ENCODE measurements around the gene TMSB4X. TPM values are rescaled to one million over a fixed set of nuclear protein-coding genes. Genes with fewer than 3 reads are reported as not detected.
"Not testable (repeated sequence)": the region's sequence is repeated elsewhere in the genome, so short reads cannot be mapped to it uniquely, and the experiment has no call there.

The TMSB4X gene
- total RNA-seq, 1 experiment from 2014 or later, result 5,809 TPM

DNA sequence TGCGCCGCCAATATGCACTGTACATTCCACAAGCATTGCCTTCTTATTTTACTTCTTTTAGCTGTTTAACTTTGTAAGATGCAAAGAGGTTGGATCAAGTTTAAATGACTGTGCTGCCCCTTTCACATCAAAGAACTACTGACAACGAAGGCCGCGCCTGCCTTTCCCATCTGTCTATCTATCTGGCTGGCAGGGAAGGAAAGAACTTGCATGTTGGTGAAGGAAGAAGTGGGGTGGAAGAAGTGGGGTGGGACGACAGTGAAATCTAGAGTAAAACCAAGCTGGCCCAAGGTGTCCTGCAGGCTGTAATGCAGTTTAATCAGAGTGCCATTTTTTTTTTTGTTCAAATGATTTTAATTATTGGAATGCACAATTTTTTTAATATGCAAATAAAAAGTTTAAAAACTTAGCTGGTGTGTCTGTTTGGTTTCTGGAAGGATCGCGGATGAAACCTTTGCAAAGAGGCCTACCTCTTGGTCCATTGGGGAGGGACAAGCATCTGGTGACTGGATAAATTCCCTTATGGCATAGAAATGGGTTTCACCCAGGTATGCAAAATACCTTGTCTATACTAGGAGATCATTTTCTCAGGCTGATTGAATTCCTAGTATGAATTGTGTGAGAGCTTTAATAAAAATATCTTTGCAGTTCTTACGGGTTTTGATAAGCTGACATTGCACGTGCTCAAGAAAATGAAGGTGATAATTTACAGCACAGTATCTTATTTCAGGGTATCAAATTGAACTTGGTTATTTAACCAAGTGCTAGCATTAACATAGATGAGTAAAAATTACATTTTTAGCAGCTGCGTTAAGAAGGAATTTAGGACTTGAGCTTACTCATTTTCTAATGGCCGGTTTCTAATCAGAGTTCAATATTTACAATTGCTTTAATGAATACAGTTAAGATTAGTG lies 2.2 kb downstream of the TMSB4X start:
- peak; percentile 32 for DNase-seq (ENCODE audit: low read depth)

GRCh38 chrX:12977761-12978204 lies 2.9 kb downstream of the TMSB4X start:
- no peak for DNase-seq (ENCODE audit: low read depth)

DNA sequence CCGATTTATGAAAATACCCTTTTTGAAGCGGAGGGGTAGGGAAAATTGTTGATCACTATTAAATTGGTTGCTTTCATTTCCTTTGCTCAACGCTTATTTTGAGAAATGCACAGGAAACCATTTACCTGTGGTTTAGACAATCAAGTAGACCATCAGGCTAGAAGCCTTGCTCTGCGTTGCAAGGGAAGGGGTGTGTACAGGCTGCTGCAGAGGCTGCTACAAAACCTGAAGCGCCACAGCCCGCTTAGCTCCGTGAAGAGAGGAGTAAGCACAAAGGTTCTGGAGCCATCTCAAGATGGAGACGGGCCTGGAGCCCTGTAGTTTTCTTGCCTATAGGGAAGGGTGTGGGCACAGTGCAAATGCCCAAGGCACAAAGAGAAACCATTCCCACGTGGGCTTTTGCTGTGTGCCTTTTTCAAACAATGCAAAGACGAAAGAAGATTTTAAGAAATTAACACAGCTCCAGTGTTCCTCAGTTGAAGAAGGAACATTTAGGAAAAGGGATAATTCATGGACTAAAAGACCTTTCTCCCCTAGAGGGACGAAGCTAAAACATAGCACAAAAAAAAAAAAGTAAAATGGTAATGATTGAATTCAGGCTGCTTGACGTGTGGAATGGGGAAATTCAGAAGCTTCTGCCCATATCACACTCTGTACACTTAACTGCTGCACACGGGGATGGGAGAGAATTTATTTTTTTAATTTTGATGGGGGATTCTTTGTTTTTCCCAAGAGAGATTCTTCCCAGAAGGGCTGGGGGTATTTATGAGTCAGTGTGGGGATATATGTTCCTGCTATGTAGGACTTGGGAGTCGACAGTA lies 3.5 kb downstream of the TMSB4X start:
- DNase-seq (ENCODE audit: low read depth), result peak; percentile 86

DNA sequence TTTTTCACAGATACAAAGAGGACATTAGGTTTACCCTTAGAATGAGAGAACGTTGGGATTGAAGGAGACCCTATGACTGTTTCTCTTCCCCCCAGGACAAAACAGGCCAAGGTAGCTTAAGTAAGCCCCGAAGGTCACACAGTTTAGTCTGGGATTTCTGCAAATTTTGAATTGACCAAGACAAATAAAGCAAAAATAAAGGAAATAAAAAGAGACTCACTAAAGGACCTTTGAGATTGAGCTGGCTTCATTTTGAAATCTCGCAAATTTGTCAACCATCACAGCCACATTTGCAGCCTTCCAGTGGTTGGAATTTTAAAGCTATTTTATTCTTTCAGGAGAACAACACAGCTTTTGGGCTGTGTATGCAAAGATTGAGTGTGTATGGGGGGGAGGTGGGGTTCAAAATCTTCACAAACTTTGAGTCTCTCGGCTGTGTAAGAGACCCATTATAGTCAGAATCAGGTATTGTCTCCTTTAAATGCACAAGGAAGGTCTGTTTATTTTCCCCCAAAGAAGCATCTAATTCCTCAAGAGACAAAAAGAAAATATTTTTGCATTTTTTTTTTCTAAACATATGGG lies 4.2 kb downstream of the TMSB4X start:
- DNase-seq (ENCODE audit: low read depth), result no peak

DNA sequence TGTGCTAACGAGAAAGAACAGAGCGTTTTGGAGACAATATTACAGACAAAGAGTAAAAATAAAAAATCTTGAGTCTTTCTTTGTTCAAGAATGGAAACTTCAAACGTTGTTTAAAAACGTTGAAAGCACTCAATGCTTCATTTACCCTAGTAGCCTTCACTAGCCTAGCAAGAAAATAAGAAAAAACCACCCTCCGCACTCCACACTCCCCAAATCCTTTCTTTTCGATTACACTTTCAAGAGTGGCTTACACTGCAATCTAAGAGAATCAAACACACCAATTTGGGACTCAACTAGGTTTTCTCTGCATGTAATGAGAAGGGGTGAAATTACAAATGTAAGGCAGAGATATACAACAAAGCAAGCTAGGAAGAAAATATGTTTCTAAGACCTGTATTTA lies 4.7 kb downstream of the TMSB4X start:
- no peak for DNase-seq (ENCODE audit: low read depth)

- DNase-seq (ENCODE audit: low read depth), result not testable (repeated sequence)
Measured at GRCh38 chrX:12980039-12980438, 5.1 kb downstream of the TMSB4X start.

- DNase-seq (ENCODE audit: low read depth), result no peak
Measured at GRCh38 chrX:12981880-12982279, 7.0 kb downstream of the TMSB4X start.

GRCh38 chrX:12984603-12985319 lies 9.9 kb downstream of the TMSB4X start:
- DNase-seq (ENCODE audit: low read depth), result peak; percentile 79

GRCh38 chrX:12985331-12985730 lies 10.4 kb downstream of the TMSB4X start:
- no peak for DNase-seq (ENCODE audit: low read depth)

GRCh38 chrX:12986164-12986779 lies 11.4 kb downstream of the TMSB4X start:
- no peak for DNase-seq (ENCODE audit: low read depth)

- DNase-seq (ENCODE audit: low read depth), result peak; percentile 36
Measured at GRCh38 chrX:12986886-12987285, 12.0 kb downstream of the TMSB4X start.

- DNase-seq (ENCODE audit: low read depth), result no peak
Measured at GRCh38 chrX:12987340-12987739, 12.4 kb downstream of the TMSB4X start.

DNA sequence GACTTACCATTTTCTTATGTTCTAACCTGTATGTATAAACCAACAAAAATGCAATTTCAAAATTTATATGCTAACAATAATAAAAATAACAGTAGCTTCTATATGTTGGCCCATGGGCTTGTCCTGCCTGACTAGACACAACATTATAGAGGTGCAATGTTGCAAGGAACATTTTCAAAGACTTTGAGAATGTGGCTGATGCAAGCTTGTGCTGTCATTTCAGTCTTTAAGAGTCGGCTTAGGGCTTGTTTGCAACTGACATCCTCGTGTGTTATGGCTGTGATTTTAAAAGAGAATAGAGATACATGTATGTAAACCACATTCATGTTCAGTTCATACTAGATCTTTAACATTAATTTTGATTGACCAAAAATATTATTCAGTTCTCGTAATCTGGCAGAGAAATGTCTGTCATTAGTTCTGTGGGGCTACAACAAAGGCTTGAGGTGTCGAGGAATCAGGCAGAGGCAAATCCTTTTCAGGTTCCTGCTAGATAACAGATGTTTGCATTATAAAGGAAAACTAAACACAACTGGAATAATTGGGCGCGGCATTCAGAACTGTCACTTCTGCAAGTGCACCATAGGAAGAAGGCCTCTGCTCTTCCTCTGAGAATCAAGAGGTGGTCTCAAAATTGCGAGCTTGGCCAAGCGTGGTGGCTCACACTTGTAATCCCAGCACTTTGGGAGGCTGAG lies 13.1 kb downstream of the TMSB4X start:
- no peak for DNase-seq (ENCODE audit: low read depth)

DNA sequence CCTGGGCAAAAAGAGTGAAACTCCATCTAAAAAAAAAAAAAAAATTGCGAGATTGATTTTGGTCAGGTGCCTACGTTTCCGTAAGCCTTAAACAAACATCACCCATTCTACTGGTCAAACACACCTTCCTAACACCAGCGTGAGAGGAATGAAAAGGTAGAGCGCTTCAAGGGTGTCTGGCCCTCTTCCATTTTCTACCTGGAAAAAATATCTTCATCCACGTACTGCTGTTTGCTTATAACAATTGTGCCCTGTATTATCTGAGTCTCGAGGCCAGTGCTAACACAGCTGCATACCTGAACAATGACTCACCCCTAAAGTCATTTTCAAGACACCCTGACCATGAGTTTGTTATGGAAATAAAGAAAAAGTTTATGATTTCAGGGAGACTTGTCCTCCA lies 13.9 kb downstream of the TMSB4X start:
- peak; percentile 80 for DNase-seq (ENCODE audit: low read depth)

DNA sequence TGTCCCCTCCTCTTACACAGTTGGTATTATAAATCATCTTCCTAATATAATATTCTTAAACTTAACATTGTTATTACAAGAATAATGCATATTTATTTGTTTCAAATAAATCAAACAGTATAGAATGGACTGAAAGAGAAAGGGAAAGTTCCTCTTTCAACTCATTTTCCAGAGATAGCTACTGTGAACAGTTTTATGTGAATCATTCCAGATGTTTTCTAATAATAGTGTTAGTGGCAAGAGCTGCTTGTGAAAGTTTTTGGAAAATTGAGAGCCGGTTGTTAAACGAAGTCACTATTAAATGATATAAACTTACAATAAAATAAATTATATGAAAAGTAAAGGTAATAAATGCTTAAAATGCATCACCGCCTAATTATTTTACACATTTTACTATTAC lies 14.6 kb downstream of the TMSB4X start:
- DNase-seq (ENCODE audit: low read depth), result no peak

- no peak for DNase-seq (ENCODE audit: low read depth)
Measured at GRCh38 chrX:12991575-12991974, 16.7 kb downstream of the TMSB4X start.

- DNase-seq (ENCODE audit: low read depth), result no peak
Measured at GRCh38 chrX:12992544-12993118, 17.7 kb downstream of the TMSB4X start.

DNA sequence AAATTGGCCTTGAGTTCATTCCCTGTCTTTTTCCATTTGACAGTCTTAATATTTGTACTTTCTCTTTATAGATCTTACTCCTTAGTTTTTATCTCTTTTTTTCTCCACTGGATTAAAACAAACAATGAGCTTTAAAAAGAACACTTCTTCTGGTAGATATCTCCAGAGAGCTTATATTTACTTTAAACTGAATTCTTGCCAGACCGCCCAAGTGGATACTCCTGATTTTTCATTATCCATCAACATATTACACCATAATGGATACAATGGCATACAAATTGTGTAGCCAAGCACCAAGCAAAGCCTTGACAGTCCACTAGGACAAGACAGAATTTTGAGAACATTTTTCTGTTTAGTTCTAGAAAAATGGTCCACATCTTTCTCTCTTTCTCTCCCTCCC lies 18.9 kb downstream of the TMSB4X start:
- no peak for DNase-seq (ENCODE audit: low read depth)

DNA sequence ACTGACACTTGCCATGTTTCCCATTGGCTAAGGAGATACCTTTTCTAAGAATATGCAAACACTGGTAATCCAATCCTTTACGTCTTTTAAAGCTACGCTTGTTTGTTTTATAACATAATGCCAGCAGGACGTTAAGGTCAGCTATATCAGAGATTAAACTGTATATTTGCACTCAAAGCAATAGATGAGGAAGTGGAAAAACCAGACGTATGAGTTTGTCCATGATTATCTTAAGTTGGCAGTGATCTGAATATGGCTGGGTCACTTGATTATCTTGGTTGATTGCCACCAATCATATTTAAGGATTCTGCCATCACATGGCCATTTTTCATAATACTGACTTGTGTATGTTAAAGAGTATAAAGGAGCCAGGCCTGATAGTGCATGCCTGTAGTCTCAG lies 19.4 kb downstream of the TMSB4X start:
- no peak for DNase-seq (ENCODE audit: low read depth)

DNA sequence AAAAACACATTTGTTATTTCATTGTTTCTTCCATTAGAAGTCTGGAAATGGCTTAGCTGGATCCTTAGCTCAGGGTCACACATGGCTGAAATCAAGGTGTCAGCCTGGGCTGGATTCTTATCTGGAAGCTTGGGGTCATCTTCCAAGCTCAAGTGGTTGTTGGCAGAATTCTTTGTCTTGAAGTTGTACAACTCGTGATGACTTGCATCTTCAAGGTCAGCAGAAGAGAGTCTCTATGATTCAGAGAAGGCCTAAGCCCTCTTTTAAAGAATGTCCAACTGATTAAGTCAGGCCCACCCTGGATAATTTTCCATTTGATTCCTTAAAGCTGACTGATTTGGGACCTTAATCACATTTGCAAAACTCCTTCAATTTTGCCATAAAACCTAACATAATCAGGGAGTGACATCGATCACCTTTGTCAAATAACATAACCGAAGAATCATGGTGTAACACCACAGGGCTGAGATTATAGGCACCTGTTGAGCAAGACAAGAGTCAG lies 22.1 kb downstream of the TMSB4X start:
- DNase-seq (ENCODE audit: low read depth), result no peak

Measured in M059J (cell line).